Rectal smooth muscle tissue (tissue), 1 donor: ENCODE measurements around the gene ZNF827.

Experiments
- H3K27ac ChIP-seq: one replicate; pipeline ENCODE4 v1.7.0; 2013; ENCODE audit warnings: low read depth, low read length, inconsistent platforms
- H3K27me3 ChIP-seq: one replicate; pipeline ENCODE4 v1.7.0; 2013; ENCODE audit warnings: low read length; ENCODE audit not compliant: control insufficient read depth, insufficient read depth
- H3K36me3 ChIP-seq: one replicate; pipeline ENCODE4 v1.7.0; 2013; ENCODE audit warnings: low read length; ENCODE audit not compliant: control insufficient read depth, insufficient read depth
- H3K4me1 ChIP-seq: one replicate; pipeline ENCODE4 v1.7.0; 2013; ENCODE audit warnings: low read length; ENCODE audit not compliant: control insufficient read depth, insufficient read depth
- H3K4me3 ChIP-seq: one replicate; pipeline ENCODE4 v1.7.0; 2013; ENCODE audit warnings: low read length
- H3K9ac ChIP-seq: one replicate; pipeline ENCODE4 v1.7.0; 2013; ENCODE audit warnings: low read length

ZNF827 gene

GRCh38 chr4:145786830-145787229 lies 151.8 kb downstream of the ZNF827 start:
- Histone ChIP-seq H3K27ac (no peak overlapping the region), H3K27me3 (no peaks in the 10 kb centered on the region), H3K36me3 (no peaks in the 10 kb centered on the region)

GRCh38 chr4:145786261-145786660 lies 152.4 kb downstream of the ZNF827 start:
- no peaks in the 10 kb centered on the region for H3K36me3 ChIP-seq
- H3K4me3 ChIP-seq = no peak overlapping the region
- H3K4me1 ChIP-seq = no peaks in the 10 kb centered on the region
- H3K27me3 ChIP-seq = no peaks in the 10 kb centered on the region
- H3K27ac ChIP-seq = no peak overlapping the region
- no peak overlapping the region for H3K9ac ChIP-seq

More at GRCh38 chr4:145786830-145787229, 151.8 kb downstream of the ZNF827 start:
- Histone ChIP-seq H3K4me1 (no peaks in the 10 kb centered on the region), H3K4me3 (no peak overlapping the region), H3K9ac (no peak overlapping the region)

DNA sequence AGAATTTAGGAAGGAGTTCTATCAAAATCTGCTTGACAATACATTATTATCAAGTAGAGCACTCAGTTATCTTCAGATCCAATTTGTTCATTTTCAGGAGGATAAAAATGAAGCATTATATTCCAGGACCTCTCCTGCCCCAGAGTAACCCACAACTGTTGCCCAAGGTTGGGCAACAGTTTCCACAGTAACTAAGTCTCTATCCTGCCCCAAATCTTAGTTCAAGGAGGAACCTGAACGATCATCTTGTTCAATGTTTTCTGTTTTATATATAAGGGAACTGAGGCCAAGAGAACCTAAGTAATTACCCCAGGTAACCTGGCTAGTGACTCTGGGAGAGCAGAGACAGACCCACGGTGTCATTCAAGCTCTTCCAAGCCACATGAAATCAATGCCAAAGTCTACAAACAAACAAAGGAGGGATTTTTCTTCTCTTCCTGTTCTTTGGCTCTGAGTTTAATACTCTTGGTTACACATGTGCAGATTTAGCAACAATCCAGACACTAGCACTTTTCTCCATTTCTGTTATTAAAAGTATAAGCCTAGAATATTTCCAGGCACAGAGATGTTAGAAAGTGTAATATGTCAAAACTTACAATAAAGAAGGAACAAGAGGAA lies 153.1 kb downstream of the ZNF827 start:
- Histone ChIP-seq H3K4me1 (no peaks in the 10 kb centered on the region), H3K27me3 (no peaks in the 10 kb centered on the region), H3K27ac (no peak overlapping the region), H3K4me3 (no peak overlapping the region), H3K36me3 (no peaks in the 10 kb centered on the region), H3K9ac (no peak overlapping the region)

DNA sequence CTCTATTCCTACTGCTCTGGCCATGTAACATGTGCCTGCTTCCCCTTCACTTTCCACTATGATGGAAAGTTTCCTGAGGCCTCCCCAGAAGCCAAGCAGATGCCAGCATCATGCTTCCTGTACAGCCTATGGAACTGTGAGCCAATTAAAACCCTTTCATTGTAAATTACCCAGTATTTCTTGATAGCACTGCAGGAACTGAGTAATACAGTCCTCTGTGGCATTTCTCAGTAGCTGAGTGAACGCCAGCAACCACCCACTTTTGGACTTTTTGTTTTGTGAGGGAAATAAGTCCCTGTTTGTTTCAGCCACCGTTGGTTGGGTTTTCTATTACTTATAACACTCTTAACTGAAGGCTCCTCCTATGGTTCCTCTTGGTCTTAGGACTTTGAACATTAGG lies 154.6 kb downstream of the ZNF827 start:
- H3K4me1 ChIP-seq = no peaks in the 10 kb centered on the region
- no peak overlapping the region for H3K9ac ChIP-seq
- H3K36me3 ChIP-seq = no peaks in the 10 kb centered on the region
- H3K27ac ChIP-seq = no peak overlapping the region
- H3K27me3 ChIP-seq = no peaks in the 10 kb centered on the region
- no peak overlapping the region for H3K4me3 ChIP-seq

- no peaks in the 10 kb centered on the region for H3K4me1 ChIP-seq
- no peak overlapping the region for H3K9ac ChIP-seq
- H3K36me3 ChIP-seq = no peaks in the 10 kb centered on the region
- no peaks in the 10 kb centered on the region for H3K27me3 ChIP-seq
- no peak overlapping the region for H3K27ac ChIP-seq
- no peak overlapping the region for H3K4me3 ChIP-seq
Observed at GRCh38 chr4:145782756-145783155, 155.9 kb downstream of the ZNF827 start.

DNA sequence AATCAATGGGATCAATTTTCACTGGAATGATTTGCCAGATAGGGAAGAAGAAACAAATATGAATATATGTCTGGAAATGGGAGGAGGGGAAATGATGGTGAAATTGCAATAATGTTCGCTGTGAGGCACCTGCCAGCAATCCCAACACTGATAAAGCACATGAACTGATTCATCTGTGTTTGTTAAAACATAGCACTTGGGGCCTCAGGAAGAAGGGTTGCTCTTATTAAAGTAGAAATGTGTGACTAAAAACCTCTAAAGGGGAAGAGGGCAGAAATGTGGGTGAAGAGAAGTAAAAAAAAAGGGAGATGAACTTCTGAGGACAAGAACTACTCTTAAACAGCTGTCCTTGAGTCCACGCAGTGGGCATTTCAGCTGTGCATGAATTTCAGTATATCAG lies 157.3 kb downstream of the ZNF827 start:
- Histone ChIP-seq H3K27me3 (no peaks in the 10 kb centered on the region), H3K9ac (no peak overlapping the region)

GRCh38 chr4:145779319-145779801 lies 159.3 kb downstream of the ZNF827 start:
- Histone ChIP-seq H3K9ac (no peak overlapping the region), H3K27me3 (no peaks in the 10 kb centered on the region), H3K27ac (no peak overlapping the region), H3K4me1 (peaks cover under 1% of the 10 kb centered on the region), H3K36me3 (peaks cover 5% of the 10 kb centered on the region), H3K4me3 (no peak overlapping the region)

More for the DNA sequence above, 157.3 kb downstream of the ZNF827 start:
- Histone ChIP-seq H3K36me3 (no peaks in the 10 kb centered on the region), H3K27ac (no peak overlapping the region), H3K4me3 (no peak overlapping the region), H3K4me1 (no peaks in the 10 kb centered on the region)

DNA sequence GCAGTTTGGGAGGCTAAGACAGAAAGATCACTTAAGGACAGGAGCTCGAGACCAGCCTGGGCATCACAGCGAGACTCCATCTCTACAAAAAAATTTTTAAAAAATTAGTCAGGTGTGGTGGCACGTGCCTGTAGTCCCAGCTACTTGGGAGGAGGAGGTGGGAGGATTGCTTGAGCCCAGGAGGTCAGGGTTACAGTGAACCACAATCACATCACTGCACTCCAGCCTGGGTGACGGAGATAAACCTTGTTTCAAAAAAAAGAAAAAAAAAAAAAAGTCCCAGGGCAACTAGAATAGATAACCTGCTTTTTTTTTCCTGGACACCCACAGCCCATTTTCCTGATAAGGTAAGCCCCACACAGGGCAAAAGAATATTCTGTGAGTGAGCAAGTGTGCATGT lies 162.4 kb downstream of the ZNF827 start:
- H3K9ac ChIP-seq = no peak overlapping the region
- H3K27ac ChIP-seq = no peak overlapping the region
- H3K4me1 ChIP-seq = peaks cover 15% of the 10 kb centered on the region
- peaks cover 8% of the 10 kb centered on the region for H3K36me3 ChIP-seq
- no peaks in the 10 kb centered on the region for H3K27me3 ChIP-seq
- no peak overlapping the region for H3K4me3 ChIP-seq

GRCh38 chr4:145775406-145775805 lies 163.2 kb downstream of the ZNF827 start:
- Histone ChIP-seq H3K27me3 (no peaks in the 10 kb centered on the region), H3K27ac (no peak overlapping the region), H3K4me3 (no peak overlapping the region), H3K36me3 (peaks cover 8% of the 10 kb centered on the region), H3K4me1 (peaks cover 15% of the 10 kb centered on the region), H3K9ac (no peak overlapping the region)

GRCh38 chr4:145774473-145774872 lies 164.2 kb downstream of the ZNF827 start:
- Histone ChIP-seq H3K4me3 (no peak overlapping the region), H3K9ac (no peak overlapping the region), H3K27ac (peak overlapping the region; percentile 55), H3K27me3 (no peaks in the 10 kb centered on the region), H3K36me3 (peaks cover 8% of the 10 kb centered on the region), H3K4me1 (peaks cover 15% of the 10 kb centered on the region)

GRCh38 chr4:145773581-145774234 lies 164.9 kb downstream of the ZNF827 start:
- H3K36me3 ChIP-seq = peaks cover 8% of the 10 kb centered on the region
- H3K9ac ChIP-seq = no peak overlapping the region
- peak overlapping the region; percentile 55 for H3K27ac ChIP-seq

GRCh38 chr4:145772347-145772746 lies 166.3 kb downstream of the ZNF827 start:
- no peak overlapping the region for H3K27ac ChIP-seq
- H3K9ac ChIP-seq = no peak overlapping the region
- no peaks in the 10 kb centered on the region for H3K27me3 ChIP-seq
- H3K4me3 ChIP-seq = no peak overlapping the region
- peaks cover 15% of the 10 kb centered on the region for H3K4me1 ChIP-seq
- H3K36me3 ChIP-seq = peaks cover 8% of the 10 kb centered on the region

More at GRCh38 chr4:145773581-145774234, 164.9 kb downstream of the ZNF827 start:
- peaks cover 15% of the 10 kb centered on the region for H3K4me1 ChIP-seq
- no peaks in the 10 kb centered on the region for H3K27me3 ChIP-seq
- H3K4me3 ChIP-seq = no peak overlapping the region

- H3K4me3 ChIP-seq = no peak overlapping the region
- H3K36me3 ChIP-seq = peaks cover 6% of the 10 kb centered on the region
- no peak overlapping the region for H3K27ac ChIP-seq
- H3K9ac ChIP-seq = no peak overlapping the region
- H3K4me1 ChIP-seq = peaks cover 15% of the 10 kb centered on the region
- H3K27me3 ChIP-seq = no peaks in the 10 kb centered on the region
Observed at GRCh38 chr4:145770124-145770523, 168.5 kb downstream of the ZNF827 start.
